Endometrial microvascular endothelial cells (primary cell): ENCODE data around the gene PIK3R3. TPM values are rescaled to one million over a fixed set of nuclear protein-coding genes. Genes with fewer than 3 reads are reported as not detected.

ENCODE experiments used
- in situ Hi-C: cut with HindIII; loops from 2 replicates; pipeline ENCODE4 v1.10.0; 2017; ENCODE audit warnings: low sequenced_read_pairs, low pct_unique_long_range_greater_than_20kb; ENCODE audit errors: inconsistent ontology term
- total RNA-seq: library from RNA; depleted of rRNA; stranded (reverse); fragments of >200 nt; gene quantifications from one replicate; pipeline ENCODE4 v1.2.3, GENCODE V29; 2015; ENCODE audit errors: inconsistent ontology term

Gene PIK3R3
- total RNA-seq, 1 donor from 2014 or later = 19.2 TPM

- in situ Hi-C loops = loop anchor here (25.0 kb wide), 1 partner anchor 146 kb away; the partner anchor contains the start of genes P3R3URF, POMGNT1 and TSPAN1
These were observed 90.9 kb downstream of the PIK3R3 start for GRCh38 chr1:46041551-46041950.

GRCh38 chr1:46039571-46040052 is 92.8 kb downstream of the PIK3R3 start:
- in situ Hi-C loops = loop anchor here (25.0 kb wide), 1 partner anchor 148 kb away; the partner anchor contains the start of genes P3R3URF, POMGNT1 and TSPAN1

GRCh38 chr1:46036894-46037839 is 95.3 kb downstream of the PIK3R3 start:
- in situ Hi-C loops = loop anchor here (25.0 kb wide), 1 partner anchor 150 kb away; the partner anchor contains the start of genes P3R3URF, POMGNT1 and TSPAN1

GRCh38 chr1:46034601-46035516 is 97.6 kb downstream of the PIK3R3 start:
- in situ Hi-C loops = loop anchor here (25.0 kb wide), 1 partner anchor 152 kb away; the partner anchor contains the start of genes P3R3URF, POMGNT1 and TSPAN1

- in situ Hi-C loops = loop anchor here (25.0 kb wide), 1 partner anchor 156 kb away; the partner anchor contains the start of genes P3R3URF, POMGNT1 and TSPAN1
These were observed 101.4 kb downstream of the PIK3R3 start for GRCh38 chr1:46030876-46031660.

- in situ Hi-C loops = loop anchor here (25.0 kb wide), 1 partner anchor 157 kb away; the partner anchor contains the start of genes P3R3URF, POMGNT1 and TSPAN1
These were observed 102.2 kb downstream of the PIK3R3 start for GRCh38 chr1:46030074-46030870.

GRCh38 chr1:46027788-46028573 is 104.4 kb downstream of the PIK3R3 start:
- in situ Hi-C loops = loop anchor here (25.0 kb wide), 1 partner anchor 159 kb away; the partner anchor contains the start of genes P3R3URF, POMGNT1 and TSPAN1

- in situ Hi-C loops = loop anchor here (25.0 kb wide), 1 partner anchor 161 kb away; the partner anchor contains the start of genes P3R3URF, POMGNT1 and TSPAN1
These were observed 105.9 kb downstream of the PIK3R3 start for GRCh38 chr1:46026531-46026930.

- in situ Hi-C loops = no loop called here
These were observed 111.1 kb downstream of the PIK3R3 start for GRCh38 chr1:46021046-46021996.

GRCh38 chr1:46020010-46020409 is 112.4 kb downstream of the PIK3R3 start:
- in situ Hi-C loops = no loop called here

GRCh38 chr1:46019348-46019747 is 113.1 kb downstream of the PIK3R3 start:
- in situ Hi-C loops = no loop called here

- in situ Hi-C loops = no loop called here
These were observed 114.4 kb downstream of the PIK3R3 start for GRCh38 chr1:46017876-46018503.

GRCh38 chr1:46013581-46013980 is 118.8 kb downstream of the PIK3R3 start:
- in situ Hi-C loops = no loop called here

GRCh38 chr1:46012236-46012635 is 120.2 kb downstream of the PIK3R3 start:
- in situ Hi-C loops = no loop called here

GRCh38 chr1:46011121-46011695 is 121.2 kb downstream of the PIK3R3 start:
- in situ Hi-C loops = no loop called here
